Measurements from ENCODE around the gene TOX2. TPM values are rescaled to one million over a fixed set of nuclear protein-coding genes. Genes with fewer than 3 reads are reported as not detected.
A peak's percentile ranks its signal among the peaks of the same experiment; 100 is the strongest.

The TOX2 gene
- total RNA-seq, 1 experiment from 2014 or later = 85.4 TPM

DNA sequence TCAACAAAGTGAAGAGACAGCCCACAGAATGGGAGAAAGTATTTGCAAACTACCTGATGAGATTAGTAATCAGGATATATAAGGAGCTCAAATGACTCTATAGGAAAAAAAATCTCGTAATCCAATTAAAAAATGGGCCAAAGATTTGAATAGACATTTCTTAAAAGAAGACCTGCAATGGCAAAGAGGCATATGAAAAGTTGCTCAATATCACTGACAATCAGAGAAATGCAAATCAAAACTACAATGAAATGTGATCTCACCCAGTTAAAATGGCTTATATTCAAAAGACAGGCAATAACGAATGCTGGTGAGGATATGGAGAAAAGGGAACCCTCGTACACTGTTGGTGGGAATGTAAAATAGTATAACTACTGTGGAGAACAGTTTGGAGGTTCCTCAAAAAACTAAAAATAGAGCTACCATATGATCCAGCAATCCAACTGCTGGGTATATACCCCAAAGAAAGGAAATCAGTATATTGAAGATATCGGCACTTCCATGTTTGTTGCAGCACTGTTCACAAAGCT is 65.0 kb downstream of the TOX2 start:
- Histone ChIP-seq H3K4me3 (ENCODE audit: low read depth in 2 of 2, low read length in 2 of 2) (no peak overlapping the region), H3K9me3 (ENCODE audit: control insufficient read depth, insufficient read depth, low read depth, low read length) (peaks cover 10% of the 10 kb centered on the region; the same call in 1 of the 2 replicates), H3K27me3 (ENCODE audit: control insufficient read depth, insufficient read depth, low read length) (no peaks in the 10 kb centered on the region), H3K36me3 (ENCODE audit: control insufficient read depth, insufficient read depth, low read length) (no peaks in the 10 kb centered on the region), H3K4me1 (ENCODE audit: control insufficient read depth, insufficient read depth, low read length) (peaks cover 15% of the 10 kb centered on the region), H3K27ac (ENCODE audit: low read length) (no peak overlapping the region)
- ATAC-seq = no peak
- no peak for DNase-seq (ENCODE audit: low read depth, low spot score)
- intact Hi-C loops (cut with micrococcal nuclease; ENCODE audit: unreplicated experiment) (no loop called here), in situ Hi-C loops (cut with HindIII; ENCODE audit: low pct_unique_long_range_greater_than_20kb, low sequenced_read_pairs) (no loop called here)
- ChIA-PET CTCF (no interaction called here), POLR2A (no interaction called here)
- TF ChIP-seq, protein P1, sequence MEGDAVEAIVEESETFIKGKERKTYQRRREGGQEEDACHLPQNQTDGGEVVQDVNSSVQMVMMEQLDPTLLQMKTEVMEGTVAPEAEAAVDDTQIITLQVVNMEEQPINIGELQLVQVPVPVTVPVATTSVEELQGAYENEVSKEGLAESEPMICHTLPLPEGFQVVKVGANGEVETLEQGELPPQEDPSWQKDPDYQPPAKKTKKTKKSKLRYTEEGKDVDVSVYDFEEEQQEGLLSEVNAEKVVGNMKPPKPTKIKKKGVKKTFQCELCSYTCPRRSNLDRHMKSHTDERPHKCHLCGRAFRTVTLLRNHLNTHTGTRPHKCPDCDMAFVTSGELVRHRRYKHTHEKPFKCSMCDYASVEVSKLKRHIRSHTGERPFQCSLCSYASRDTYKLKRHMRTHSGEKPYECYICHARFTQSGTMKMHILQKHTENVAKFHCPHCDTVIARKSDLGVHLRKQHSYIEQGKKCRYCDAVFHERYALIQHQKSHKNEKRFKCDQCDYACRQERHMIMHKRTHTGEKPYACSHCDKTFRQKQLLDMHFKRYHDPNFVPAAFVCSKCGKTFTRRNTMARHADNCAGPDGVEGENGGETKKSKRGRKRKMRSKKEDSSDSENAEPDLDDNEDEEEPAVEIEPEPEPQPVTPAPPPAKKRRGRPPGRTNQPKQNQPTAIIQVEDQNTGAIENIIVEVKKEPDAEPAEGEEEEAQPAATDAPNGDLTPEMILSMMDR (IDR thresholded peaks at IDR 0.05) = no peak
- TF ChIP-seq TCF7L2 (IDR thresholded peaks at IDR 0.05; ENCODE audit: low read depth, low read length) (no peak), SIN3A (IDR thresholded peaks at IDR 0.05; ENCODE audit: borderline replicate concordance, insufficient read depth, low read depth, low read length) (no peak), POLR2AphosphoS5 (IDR thresholded peaks at IDR 0.05; ENCODE audit: low read depth, low read length) (no peak)
- TF ChIP-seq, protein P2, sequence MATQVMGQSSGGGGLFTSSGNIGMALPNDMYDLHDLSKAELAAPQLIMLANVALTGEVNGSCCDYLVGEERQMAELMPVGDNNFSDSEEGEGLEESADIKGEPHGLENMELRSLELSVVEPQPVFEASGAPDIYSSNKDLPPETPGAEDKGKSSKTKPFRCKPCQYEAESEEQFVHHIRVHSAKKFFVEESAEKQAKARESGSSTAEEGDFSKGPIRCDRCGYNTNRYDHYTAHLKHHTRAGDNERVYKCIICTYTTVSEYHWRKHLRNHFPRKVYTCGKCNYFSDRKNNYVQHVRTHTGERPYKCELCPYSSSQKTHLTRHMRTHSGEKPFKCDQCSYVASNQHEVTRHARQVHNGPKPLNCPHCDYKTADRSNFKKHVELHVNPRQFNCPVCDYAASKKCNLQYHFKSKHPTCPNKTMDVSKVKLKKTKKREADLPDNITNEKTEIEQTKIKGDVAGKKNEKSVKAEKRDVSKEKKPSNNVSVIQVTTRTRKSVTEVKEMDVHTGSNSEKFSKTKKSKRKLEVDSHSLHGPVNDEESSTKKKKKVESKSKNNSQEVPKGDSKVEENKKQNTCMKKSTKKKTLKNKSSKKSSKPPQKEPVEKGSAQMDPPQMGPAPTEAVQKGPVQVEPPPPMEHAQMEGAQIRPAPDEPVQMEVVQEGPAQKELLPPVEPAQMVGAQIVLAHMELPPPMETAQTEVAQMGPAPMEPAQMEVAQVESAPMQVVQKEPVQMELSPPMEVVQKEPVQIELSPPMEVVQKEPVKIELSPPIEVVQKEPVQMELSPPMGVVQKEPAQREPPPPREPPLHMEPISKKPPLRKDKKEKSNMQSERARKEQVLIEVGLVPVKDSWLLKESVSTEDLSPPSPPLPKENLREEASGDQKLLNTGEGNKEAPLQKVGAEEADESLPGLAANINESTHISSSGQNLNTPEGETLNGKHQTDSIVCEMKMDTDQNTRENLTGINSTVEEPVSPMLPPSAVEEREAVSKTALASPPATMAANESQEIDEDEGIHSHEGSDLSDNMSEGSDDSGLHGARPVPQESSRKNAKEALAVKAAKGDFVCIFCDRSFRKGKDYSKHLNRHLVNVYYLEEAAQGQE (IDR thresholded peaks at IDR 0.05; ENCODE audit: insufficient read depth in 1 of 2, low read depth in 2 of 2, low read length in 1 of 2) = no peak
- BruUV-seq (replicated peaks) = TSS peak; percentile 48

DNA sequence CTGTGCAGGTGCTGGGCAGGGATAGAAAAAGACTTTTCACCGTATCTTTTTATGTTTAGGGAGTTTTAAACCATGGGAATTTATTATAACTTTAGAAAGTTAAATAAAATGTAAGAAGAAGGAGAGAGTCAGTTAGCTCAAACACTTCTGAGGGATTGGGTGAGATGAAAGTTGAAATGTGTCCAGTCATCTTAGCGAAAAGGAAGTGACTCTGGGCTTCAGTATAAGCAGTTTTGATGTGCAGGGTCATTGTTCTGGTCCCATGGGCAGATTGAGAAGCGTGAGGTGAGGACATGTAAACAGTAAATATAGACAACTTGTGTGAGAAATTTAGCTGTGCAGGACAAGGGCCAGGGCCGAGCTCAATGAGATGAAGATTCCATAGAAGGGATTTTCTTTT is 66.9 kb downstream of the TOX2 start:
- DNase-seq (ENCODE audit: low read depth, low spot score) (no peak), ATAC-seq (no peak)
- ChIA-PET POLR2A (no interaction called here), CTCF (no interaction called here)
- intact Hi-C loops (cut with micrococcal nuclease; ENCODE audit: unreplicated experiment) = no loop called here
- no TSS peak for BruUV-seq (replicated peaks)
- Histone ChIP-seq H3K4me3 (ENCODE audit: low read depth in 2 of 2, low read length in 2 of 2) (no peak overlapping the region), H3K36me3 (ENCODE audit: control insufficient read depth, insufficient read depth, low read length) (no peaks in the 10 kb centered on the region), H3K27ac (ENCODE audit: low read length) (no peak overlapping the region), H3K27me3 (ENCODE audit: control insufficient read depth, insufficient read depth, low read length) (no peaks in the 10 kb centered on the region), H3K4me1 (ENCODE audit: control insufficient read depth, insufficient read depth, low read length) (peaks cover 26% of the 10 kb centered on the region), H3K9me3 (ENCODE audit: control insufficient read depth, insufficient read depth, low read depth, low read length) (no peaks in the 10 kb centered on the region; the same call in 1 of the 2 replicates)
- TF ChIP-seq POLR2AphosphoS5 (IDR thresholded peaks at IDR 0.05; ENCODE audit: low read depth, low read length) (no peak), TCF7L2 (IDR thresholded peaks at IDR 0.05; ENCODE audit: low read depth, low read length) (no peak)
- in situ Hi-C loops (cut with HindIII; ENCODE audit: low pct_unique_long_range_greater_than_20kb, low sequenced_read_pairs) = no loop called here

DNA sequence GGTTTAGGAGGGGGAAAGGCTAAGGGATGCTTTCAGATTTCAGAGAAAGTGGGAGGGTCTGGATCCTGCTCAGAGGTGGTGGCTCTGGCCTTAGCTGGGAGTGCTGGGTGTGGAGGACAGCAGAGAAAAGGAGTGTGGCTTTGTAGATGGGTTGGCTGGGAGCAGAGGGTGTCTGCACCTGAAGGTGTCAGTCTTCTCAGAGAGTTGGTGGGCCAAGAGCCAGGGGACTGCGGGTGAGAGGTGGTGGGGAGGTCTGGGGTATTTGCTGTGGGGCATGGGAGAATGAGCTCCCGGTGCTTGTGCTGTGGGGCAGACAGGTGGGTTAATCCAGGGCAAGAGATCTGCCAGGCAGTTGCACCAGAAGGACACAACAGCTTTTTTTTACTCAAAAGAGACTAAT is 67.4 kb downstream of the TOX2 start:
- no TSS peak for BruUV-seq (replicated peaks)
- TF ChIP-seq POLR2AphosphoS5 (IDR thresholded peaks at IDR 0.05; ENCODE audit: low read depth, low read length) = no peak
- TF ChIP-seq, protein P1 (IDR thresholded peaks at IDR 0.05) = no peak
- TF ChIP-seq, protein P2 (IDR thresholded peaks at IDR 0.05; ENCODE audit: insufficient read depth in 1 of 2, low read depth in 2 of 2, low read length in 1 of 2) = no peak
- TF ChIP-seq TCF7L2 (IDR thresholded peaks at IDR 0.05; ENCODE audit: low read depth, low read length) = no peak
- no peak for TF ChIP-seq SIN3A (IDR thresholded peaks at IDR 0.05; ENCODE audit: borderline replicate concordance, insufficient read depth, low read depth, low read length)
- in situ Hi-C loops (cut with HindIII; ENCODE audit: low pct_unique_long_range_greater_than_20kb, low sequenced_read_pairs) (no loop called here), intact Hi-C loops (cut with micrococcal nuclease; ENCODE audit: unreplicated experiment) (no loop called here)
- Histone ChIP-seq H3K27me3 (ENCODE audit: control insufficient read depth, insufficient read depth, low read length) (no peaks in the 10 kb centered on the region), H3K4me3 (ENCODE audit: low read depth in 2 of 2, low read length in 2 of 2) (no peak overlapping the region), H3K4me1 (ENCODE audit: control insufficient read depth, insufficient read depth, low read length) (peaks cover 26% of the 10 kb centered on the region), H3K36me3 (ENCODE audit: control insufficient read depth, insufficient read depth, low read length) (no peaks in the 10 kb centered on the region), H3K27ac (ENCODE audit: low read length) (peak overlapping the region; percentile 41), H3K9me3 (ENCODE audit: control insufficient read depth, insufficient read depth, low read depth, low read length) (no peaks in the 10 kb centered on the region)
- DNase-seq (ENCODE audit: low read depth, low spot score) = no peak
- CTCF ChIA-PET = no interaction called here
- POLR2A ChIA-PET = no interaction called here
- no peak; the same call in 1 of the 2 replicates for ATAC-seq

Measured in Panc1 (cell line).